HG03060 (cell line): ENCODE results near the gene PLD1.
"Not testable (repeated sequence)": the region's sequence is repeated elsewhere in the genome, so short reads cannot be mapped to it uniquely, and the experiment has no call there.

Source experiments
- ATAC-seq: cut with Tn5 transposase; IDR thresholded peaks from one replicate; pipeline ENCODE4 v1.9.1; 2021; ENCODE audit warnings: low read depth, moderate number of reproducible peaks; ENCODE audit not compliant: unreplicated experiment

Gene PLD1, protein sequence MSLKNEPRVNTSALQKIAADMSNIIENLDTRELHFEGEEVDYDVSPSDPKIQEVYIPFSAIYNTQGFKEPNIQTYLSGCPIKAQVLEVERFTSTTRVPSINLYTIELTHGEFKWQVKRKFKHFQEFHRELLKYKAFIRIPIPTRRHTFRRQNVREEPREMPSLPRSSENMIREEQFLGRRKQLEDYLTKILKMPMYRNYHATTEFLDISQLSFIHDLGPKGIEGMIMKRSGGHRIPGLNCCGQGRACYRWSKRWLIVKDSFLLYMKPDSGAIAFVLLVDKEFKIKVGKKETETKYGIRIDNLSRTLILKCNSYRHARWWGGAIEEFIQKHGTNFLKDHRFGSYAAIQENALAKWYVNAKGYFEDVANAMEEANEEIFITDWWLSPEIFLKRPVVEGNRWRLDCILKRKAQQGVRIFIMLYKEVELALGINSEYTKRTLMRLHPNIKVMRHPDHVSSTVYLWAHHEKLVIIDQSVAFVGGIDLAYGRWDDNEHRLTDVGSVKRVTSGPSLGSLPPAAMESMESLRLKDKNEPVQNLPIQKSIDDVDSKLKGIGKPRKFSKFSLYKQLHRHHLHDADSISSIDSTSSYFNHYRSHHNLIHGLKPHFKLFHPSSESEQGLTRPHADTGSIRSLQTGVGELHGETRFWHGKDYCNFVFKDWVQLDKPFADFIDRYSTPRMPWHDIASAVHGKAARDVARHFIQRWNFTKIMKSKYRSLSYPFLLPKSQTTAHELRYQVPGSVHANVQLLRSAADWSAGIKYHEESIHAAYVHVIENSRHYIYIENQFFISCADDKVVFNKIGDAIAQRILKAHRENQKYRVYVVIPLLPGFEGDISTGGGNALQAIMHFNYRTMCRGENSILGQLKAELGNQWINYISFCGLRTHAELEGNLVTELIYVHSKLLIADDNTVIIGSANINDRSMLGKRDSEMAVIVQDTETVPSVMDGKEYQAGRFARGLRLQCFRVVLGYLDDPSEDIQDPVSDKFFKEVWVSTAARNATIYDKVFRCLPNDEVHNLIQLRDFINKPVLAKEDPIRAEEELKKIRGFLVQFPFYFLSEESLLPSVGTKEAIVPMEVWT

GRCh38 chr3:171809861-171810628 is at the start of gene PLD1:
TSS of gene PLD1 (minus strand) at chr3:171810483. CDS start at chr3:171738051, 72,432 bp downstream.
- ATAC-seq, result no peak

GRCh38 chr3:171858770-171859169 is 48.5 kb upstream of the PLD1 start:
- ATAC-seq, result not testable (repeated sequence)

- ATAC-seq, result no peak
Observed at GRCh38 chr3:171854649-171855305, 44.5 kb upstream of the PLD1 start.

- no peak for ATAC-seq
Observed at GRCh38 chr3:171851660-171852058, 41.4 kb upstream of the PLD1 start.

GRCh38 chr3:171850960-171851659 is 40.8 kb upstream of the PLD1 start:
- no peak for ATAC-seq

DNA sequence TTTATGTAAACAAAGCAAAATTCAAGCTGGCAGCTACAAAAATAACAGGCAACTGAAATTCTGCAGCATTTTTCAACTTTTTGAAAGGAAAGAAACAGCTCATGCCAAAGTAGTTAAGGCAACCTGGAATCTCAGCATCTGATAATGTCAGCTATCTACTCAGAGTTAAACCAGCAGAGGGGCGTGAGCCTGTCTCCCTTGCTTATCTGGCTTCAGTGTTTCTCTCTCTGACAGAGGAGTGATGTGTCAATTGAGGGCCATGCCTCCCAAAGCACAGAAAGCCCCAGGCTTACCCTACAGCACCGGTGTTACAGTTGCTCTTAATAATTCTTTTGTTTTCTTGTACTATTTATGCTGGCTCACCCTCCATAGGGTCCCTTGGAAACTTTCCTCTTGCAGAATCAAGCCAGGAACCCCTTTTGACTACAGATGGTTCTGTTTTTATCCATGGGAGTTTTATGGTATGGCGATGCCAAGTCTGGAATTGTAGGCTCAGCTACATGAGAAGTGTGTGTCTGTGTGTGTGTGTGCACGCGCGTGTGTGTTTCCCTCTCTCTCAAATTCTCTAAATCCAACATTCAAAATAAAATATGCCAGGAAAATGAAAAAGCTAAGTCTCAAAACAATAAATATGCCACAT is 40.2 kb upstream of the PLD1 start:
- ATAC-seq, result no peak

- no peak for ATAC-seq
Observed at GRCh38 chr3:171849617-171850319, 39.5 kb upstream of the PLD1 start.

DNA sequence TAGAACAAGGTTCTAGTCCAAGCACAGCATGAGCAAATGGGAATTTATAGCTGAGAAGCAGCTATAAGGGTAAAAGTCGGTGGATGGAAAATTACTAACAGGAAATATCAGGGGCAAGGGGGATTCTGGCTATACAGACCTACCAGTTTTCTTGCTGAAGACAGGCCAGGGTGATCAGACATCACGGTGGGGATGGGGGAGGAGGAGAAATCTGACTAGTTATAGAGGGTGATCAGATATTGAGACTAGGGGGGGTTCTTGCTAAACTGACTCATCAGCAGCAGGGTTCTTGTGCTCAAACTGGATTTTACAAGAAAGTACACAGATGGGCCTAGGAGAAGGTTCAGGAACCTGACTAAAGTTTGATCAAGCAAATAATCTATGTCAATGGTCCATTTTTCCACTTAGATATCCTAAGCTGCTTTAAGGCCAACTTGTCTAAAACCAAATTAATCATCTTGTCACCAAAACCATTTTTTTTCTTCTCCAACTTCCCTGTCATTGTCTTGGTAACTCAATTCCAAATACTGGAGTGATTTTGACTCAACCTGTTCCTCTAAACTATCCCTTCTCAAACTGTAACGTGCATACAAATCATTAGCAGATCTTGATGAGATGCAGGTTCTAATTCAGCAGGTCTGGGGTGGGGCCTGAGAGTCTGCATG is 37.4 kb upstream of the PLD1 start:
- ATAC-seq, result no peak

- no peak for ATAC-seq
Observed at GRCh38 chr3:171847133-171847532, 36.9 kb upstream of the PLD1 start.

GRCh38 chr3:171846597-171846996 is 36.3 kb upstream of the PLD1 start:
- peak; percentile 97 for ATAC-seq

DNA sequence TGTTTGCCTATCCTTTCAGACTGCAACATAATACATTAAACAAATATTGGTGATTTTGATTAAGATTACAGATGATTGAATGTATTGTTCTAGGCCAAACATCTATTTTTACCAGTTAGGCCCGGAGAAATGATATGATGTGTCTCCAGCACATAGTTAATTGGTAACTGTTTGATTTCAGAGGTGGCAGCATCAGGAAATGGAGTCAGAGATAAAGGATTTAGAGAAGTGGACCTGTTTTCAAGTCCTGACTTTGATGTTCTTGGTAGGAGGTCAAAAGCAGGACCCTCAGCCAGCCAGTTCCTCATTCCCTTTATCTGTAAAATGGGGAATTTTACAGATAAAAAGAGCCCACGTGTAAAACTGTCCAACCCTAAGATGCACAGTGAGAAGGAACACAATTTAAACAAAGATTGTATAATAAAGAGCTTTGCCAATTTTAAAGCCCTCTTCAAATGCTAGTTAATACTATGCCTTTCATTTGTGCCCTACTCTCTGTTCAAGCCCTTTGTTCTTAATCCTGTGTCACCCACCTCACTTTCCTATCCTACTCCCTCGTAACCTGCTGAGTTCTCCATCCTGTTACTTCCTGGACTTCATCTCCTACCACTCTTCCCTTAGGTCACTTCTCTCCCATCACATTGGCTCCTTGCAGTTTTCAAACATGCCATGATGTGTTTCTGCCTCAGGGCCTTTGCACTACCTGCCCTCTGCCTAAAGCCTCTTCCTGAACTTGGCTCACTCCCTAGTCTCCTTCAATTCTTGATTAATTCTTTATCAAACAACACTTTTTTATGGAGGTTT is 35.4 kb upstream of the PLD1 start:
- no peak for ATAC-seq

DNA sequence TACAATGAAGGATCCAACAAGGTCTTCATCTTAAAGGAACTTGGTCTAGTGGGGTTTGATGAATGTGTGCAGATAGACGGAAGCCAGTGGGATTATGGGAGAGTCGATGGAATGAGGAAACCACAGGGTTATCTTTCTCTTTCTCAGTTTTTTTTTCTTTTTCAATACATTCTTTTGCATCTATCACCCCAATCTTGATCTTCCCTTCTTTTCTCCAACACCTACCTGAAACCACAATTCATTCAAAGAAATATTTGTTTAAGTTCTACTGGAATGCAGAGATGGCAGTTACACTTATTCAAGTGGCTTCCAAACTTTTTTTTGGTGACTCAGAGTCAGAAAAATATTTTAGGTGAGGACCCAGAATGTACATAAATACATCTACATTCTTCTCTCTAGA is 34.6 kb upstream of the PLD1 start:
- ATAC-seq, result no peak

- ATAC-seq, result no peak
Observed at GRCh38 chr3:171842864-171843518, 32.7 kb upstream of the PLD1 start, which contains the start of gene TMEM212. TSS of gene TMEM212 (plus strand) at chr3:171843349. CDS start at chr3:171843384, 35 bp downstream.

- ATAC-seq, result no peak
Observed at GRCh38 chr3:171841620-171842000, 31.3 kb upstream of the PLD1 start.

GRCh38 chr3:171840811-171841619 is 30.7 kb upstream of the PLD1 start:
- ATAC-seq, result no peak

- ATAC-seq, result no peak
Observed at GRCh38 chr3:171840445-171840810, 30.1 kb upstream of the PLD1 start.
